HCT116 (cell line): Measurements from ENCODE around the gene CLDN15.

Experiments
- CEBPB ChIP-seq: IDR thresholded peaks from 2 replicates; pipeline ENCODE4 v1.6.1; 2012; ENCODE audit warnings: low read depth
- POLR2A ChIP-seq: IDR thresholded peaks from 2 replicates; pipeline ENCODE4 v1.7.0; 2011; ENCODE audit warnings: borderline replicate concordance; ENCODE audit not compliant: insufficient read depth, insufficient read length; ENCODE audit errors: extremely low read depth
- RAD21 ChIP-seq: IDR thresholded peaks from 2 replicates; pipeline ENCODE4 v1.6.1; 2012; ENCODE audit warnings: low read depth, mild to moderate bottlenecking
- TF ChIP-seq, protein P1 (sequence below), 3 experiments: fragments of 200-600 bp in 1 of 3; sonication (generic) in 1 of 3; IDR thresholded peaks in 2 of 3; conservative IDR thresholded peaks in 1 of 3; 2 replicates each; pipeline ENCODE4 v1.5.1; 2012 to 2017; ENCODE audit warnings: low read depth in 2 of 3, low read length in 2 of 3, antibody characterized with exemption in 1 of 3, borderline replicate concordance in 1 of 3, control low read depth in 1 of 3, mild to moderate bottlenecking in 1 of 3, mixed read lengths in 1 of 3, mixed run types in 1 of 3, moderate library complexity in 1 of 3; ENCODE audit not compliant: insufficient read depth in 1 of 3
- TF ChIP-seq, protein P2 (sequence below): IDR thresholded peaks from 2 replicates; pipeline ENCODE4 v1.6.1; 2012; ENCODE audit warnings: low read depth

DNA sequence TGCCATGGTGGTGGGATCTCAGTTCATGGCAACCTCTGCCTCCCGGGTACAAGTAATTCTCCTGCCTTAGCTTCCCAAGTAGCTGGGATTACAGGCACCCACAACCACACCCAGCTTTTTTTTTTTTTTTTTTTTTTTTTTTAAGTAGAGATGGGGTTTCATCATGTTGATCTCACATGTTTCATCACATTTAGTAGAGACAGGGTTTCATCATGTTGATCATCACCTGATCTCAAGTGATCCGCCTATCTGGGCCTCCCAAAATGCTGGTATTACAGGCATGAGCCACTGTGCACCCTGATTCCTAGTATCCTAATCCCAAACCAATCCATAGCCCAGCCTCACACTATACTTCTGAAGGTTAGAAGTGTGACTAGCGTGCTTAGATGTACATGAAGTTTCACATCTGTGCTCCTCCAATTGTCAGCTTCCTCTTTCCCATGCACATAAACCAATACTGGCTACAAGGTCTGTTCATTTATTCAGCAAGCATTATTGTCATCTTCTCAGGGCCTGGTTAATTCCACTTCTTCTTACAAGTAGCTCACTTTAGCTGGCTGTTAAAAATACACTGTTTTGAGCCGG is 50.7 kb downstream of the CLDN15 start:
- TF ChIP-seq, protein P1, sequence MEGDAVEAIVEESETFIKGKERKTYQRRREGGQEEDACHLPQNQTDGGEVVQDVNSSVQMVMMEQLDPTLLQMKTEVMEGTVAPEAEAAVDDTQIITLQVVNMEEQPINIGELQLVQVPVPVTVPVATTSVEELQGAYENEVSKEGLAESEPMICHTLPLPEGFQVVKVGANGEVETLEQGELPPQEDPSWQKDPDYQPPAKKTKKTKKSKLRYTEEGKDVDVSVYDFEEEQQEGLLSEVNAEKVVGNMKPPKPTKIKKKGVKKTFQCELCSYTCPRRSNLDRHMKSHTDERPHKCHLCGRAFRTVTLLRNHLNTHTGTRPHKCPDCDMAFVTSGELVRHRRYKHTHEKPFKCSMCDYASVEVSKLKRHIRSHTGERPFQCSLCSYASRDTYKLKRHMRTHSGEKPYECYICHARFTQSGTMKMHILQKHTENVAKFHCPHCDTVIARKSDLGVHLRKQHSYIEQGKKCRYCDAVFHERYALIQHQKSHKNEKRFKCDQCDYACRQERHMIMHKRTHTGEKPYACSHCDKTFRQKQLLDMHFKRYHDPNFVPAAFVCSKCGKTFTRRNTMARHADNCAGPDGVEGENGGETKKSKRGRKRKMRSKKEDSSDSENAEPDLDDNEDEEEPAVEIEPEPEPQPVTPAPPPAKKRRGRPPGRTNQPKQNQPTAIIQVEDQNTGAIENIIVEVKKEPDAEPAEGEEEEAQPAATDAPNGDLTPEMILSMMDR (IDR thresholded peaks at IDR 0.05 in 2 of 3, conservative IDR thresholded peaks at IDR 0.05 in 1 of 3; ENCODE audit: borderline replicate concordance in 1 of 3, insufficient read depth in 1 of 3, low read depth in 2 of 3, low read length in 2 of 3): no peak
- TF ChIP-seq POLR2A (no peak), RAD21 (no peak), CEBPB (no peak)
- TF ChIP-seq, protein P2, sequence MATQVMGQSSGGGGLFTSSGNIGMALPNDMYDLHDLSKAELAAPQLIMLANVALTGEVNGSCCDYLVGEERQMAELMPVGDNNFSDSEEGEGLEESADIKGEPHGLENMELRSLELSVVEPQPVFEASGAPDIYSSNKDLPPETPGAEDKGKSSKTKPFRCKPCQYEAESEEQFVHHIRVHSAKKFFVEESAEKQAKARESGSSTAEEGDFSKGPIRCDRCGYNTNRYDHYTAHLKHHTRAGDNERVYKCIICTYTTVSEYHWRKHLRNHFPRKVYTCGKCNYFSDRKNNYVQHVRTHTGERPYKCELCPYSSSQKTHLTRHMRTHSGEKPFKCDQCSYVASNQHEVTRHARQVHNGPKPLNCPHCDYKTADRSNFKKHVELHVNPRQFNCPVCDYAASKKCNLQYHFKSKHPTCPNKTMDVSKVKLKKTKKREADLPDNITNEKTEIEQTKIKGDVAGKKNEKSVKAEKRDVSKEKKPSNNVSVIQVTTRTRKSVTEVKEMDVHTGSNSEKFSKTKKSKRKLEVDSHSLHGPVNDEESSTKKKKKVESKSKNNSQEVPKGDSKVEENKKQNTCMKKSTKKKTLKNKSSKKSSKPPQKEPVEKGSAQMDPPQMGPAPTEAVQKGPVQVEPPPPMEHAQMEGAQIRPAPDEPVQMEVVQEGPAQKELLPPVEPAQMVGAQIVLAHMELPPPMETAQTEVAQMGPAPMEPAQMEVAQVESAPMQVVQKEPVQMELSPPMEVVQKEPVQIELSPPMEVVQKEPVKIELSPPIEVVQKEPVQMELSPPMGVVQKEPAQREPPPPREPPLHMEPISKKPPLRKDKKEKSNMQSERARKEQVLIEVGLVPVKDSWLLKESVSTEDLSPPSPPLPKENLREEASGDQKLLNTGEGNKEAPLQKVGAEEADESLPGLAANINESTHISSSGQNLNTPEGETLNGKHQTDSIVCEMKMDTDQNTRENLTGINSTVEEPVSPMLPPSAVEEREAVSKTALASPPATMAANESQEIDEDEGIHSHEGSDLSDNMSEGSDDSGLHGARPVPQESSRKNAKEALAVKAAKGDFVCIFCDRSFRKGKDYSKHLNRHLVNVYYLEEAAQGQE: no peak
